ENCODE data around the gene FAAP100. TPM values are rescaled to one million over a fixed set of nuclear protein-coding genes. Genes with fewer than 3 reads are reported as not detected.

FAAP100 gene
- total RNA-seq, 1 experiment from 2014 or later: 7.4 TPM

DNA sequence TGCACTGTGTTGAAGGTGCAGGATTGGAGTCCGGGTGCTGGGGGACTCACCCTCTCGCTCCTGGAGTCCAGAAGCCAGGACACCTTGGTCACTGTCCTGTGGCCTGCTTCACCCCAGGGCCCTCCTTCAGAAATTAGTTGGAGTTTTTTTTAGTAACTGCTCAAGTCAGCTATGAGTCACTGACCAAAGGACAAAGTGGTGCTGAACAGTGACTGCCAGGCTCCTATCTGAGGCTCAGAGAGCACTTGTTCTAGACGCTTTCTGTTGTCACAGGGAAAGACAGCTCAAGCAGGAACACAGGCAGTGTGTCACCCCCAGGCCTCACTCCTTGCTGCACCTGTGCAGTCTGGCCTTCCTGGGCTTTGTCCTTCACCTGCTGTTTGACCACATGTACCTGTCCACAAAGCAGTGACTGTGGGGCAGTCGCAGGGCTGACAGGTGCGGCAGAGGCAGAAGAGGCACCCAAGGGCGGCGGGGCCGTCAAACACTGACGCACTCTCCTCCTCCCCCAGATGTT lies 4.1 kb upstream of the FAAP100 start:
- no peak for DNase-seq (ENCODE audit: low spot score)

- peak; percentile 80 for DNase-seq (ENCODE audit: low spot score)
Observed at GRCh38 chr17:81553616-81554181, 1.5 kb upstream of the FAAP100 start.

GRCh38 chr17:81553018-81553615 lies 964 bp upstream of the FAAP100 start:
- DNase-seq (ENCODE audit: low spot score): peak; percentile 65

GRCh38 chr17:81551458-81552243 lies 502 bp downstream of the FAAP100 start:
- no peak for DNase-seq (ENCODE audit: low spot score)

- no peak for DNase-seq (ENCODE audit: low spot score)
Observed at GRCh38 chr17:81550830-81551457, 1.2 kb downstream of the FAAP100 start.

DNA sequence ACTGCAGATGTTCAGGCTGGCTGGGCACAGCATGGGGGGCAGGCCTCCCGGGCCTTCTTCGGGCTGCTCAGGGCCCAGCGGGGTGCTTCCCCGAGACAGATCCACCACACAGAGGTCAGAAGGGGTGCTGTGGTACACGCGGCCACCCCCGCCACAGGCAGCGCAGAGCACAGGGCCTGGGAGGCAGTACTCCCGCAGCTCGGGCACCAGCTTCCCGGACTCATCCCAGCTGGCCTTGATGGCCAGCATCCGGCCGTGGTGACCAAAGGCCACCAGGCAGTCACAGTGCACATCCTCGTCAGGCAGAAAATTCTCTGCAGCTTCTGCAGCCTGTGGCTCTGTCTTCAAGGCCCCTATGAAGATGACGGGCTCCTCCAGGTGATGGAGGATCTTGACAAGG lies 1.9 kb downstream of the FAAP100 start:
- DNase-seq (ENCODE audit: low spot score): no peak

DNA sequence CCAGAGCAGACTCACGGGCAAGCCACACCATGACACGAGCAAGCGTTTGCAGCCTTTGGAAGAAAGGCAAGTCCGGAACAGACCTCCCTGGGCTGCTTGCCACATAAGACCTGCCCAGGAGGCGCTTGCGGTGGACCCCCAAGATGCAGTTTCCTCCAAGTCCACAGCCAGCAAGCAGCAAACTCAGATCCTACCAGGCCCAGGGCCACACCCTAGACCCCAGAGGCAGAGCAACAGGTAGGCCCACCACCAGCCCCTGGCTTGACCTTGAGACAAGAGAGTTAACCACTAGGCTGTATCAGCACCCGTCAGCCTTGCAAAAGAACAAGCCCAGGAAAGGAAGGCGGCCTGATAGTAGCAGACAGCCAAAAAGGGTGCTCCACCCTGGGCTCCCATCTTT lies 2.3 kb downstream of the FAAP100 start:
- no peak for DNase-seq (ENCODE audit: low spot score)

DNA sequence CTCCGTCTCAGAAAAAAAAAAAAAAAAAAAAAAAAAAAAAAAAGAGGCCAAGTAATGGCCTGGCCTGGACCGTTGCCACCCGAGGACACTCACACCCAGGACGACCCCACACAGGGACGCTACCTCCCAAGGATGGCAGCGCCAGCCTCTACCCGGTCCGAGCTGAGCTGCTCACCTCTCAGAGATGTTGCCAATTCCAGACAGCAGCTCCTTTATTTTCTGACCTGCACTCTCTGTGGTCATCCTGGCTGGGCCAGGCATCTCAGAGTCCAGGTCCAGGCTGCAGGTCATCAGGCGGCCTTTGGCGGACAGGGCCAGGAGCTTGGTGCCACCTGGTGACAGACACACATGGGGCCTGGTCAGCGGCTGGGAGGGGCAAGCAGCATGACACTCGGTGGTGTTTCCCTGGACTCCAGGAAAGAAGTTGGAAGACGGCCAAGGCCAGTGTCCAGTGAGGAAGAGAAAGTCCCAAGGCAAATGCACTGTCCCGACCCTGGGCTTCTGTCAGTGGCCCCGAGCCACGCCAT lies 3.1 kb downstream of the FAAP100 start:
- no peak for DNase-seq (ENCODE audit: low spot score)

DNA sequence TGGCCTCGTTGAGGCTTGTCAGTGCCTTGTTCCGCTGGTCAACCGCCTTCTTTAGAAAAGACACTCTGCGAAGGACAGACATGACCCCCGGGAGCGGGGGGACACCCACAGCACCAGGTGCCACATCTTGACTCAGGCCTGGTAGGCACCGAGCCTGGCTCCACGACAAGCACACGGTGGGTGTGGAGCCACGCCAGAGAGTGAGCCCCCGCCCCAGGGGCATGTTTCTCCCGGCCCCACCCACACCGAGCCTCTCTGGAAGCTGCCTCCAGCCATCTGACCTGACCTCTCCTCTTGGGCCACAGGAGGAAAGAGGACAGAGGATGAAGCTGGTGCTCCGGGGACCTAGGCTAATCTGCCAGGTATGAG lies 4.6 kb downstream of the FAAP100 start:
- no peak for DNase-seq (ENCODE audit: low spot score)

DNA sequence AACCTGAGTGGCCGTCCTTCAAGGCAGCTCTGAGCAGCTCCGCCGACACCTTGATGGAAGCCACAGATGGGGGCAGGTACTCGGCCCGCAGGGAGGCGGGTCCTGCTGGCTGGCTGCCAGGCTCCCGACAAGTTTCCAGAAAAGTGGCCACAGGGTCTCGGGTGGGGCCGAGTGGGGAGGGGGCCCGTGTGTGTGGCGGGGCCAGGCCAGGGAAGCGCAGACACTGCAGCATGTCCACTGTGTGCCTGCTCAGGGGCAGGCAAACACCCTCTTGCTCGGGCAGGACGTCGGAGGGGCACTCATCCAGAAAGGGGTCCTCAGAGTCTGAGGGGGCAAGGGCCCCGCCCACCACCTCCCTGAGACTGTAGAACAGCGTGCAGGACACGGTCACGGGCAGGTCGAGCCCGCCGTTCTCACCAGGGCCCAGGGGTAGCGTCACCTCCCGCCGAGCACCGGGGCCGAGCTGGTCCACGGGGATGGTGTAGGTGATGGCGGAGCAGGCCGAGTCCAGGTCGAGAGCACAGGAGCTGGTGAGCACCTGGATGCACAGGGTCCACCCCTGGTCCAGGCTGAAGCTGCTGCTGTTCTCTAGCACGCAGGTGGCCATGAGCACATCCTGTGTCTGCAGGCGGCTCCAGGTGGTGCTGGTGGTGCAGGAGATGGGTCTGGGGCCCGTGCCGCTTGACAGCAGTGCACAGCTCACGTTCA lies 5.1 kb downstream of the FAAP100 start:
- no peak for DNase-seq (ENCODE audit: low spot score)

GRCh38 chr17:81545160-81545949 lies 6.8 kb downstream of the FAAP100 start:
- no peak for DNase-seq (ENCODE audit: low spot score)

DNA sequence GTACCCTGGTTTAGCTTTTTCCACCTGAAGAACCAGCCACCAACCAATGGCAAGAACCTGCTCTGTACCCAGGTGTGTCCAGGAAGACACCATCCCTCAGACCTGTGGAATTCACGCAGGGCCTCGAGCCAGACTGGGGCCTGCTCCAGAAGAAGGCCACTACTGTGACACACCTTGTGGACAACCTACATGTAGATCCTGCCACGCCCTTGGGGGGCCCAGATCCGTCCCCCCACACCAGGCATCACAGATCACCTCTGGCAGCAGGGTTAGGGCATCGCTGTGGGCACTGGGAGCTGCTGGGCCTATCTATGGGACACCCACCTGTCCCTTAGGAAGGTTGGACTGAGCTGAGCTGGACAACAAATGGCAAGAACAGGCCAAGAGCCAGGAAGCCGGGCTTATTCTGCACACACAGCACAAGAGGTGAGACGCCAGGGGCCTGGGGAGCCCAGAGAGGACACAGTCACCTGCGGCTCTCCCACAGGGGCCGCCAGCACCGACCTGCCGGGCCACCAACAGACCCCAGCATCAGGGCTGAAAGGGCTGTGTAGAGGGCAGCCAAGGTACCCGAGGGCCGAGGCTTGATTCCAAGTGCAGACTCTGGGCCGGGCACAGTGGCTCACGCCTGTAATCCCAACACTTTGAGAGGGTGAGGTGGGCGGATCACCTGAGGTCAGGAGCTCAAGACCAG lies 7.7 kb downstream of the FAAP100 start:
- DNase-seq (ENCODE audit: low spot score): no peak

- no peak for DNase-seq (ENCODE audit: low spot score)
Observed at GRCh38 chr17:81543756-81544155, 8.4 kb downstream of the FAAP100 start.

- DNase-seq (ENCODE audit: low spot score): no peak
Observed at GRCh38 chr17:81543339-81543675, 8.8 kb downstream of the FAAP100 start.

- DNase-seq (ENCODE audit: low spot score): no peak
Observed at GRCh38 chr17:81542431-81543338, 9.5 kb downstream of the FAAP100 start.

- DNase-seq (ENCODE audit: low spot score): no peak
Observed at GRCh38 chr17:81541123-81541522, 11.0 kb downstream of the FAAP100 start.

- DNase-seq (ENCODE audit: low spot score): no peak
Observed at GRCh38 chr17:81540676-81541027, 11.5 kb downstream of the FAAP100 start.

GRCh38 chr17:81539961-81540675 lies 12.0 kb downstream of the FAAP100 start:
- DNase-seq (ENCODE audit: low spot score): no peak

DNA sequence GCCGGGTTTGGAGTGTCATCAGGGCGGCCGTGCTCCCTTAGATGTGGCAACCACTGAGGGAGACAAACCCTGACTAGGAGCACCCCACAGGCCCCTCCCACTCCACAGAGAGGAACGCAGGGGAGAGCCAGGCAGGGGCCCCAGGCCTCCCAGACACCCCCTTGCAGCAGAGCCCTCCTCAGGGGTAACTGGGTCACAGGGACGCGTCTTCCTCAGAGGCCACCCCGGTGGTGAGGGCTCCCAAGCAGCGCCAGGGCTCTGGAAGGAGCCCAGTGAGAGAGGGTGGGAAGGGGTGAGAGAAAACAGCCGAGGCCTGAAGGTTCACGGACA lies 12.6 kb downstream of the FAAP100 start:
- no peak for DNase-seq (ENCODE audit: low spot score)

Data from H4 (cell line).